Measurements from ENCODE around the gene DGKQ. TPM values are rescaled to one million over a fixed set of nuclear protein-coding genes. Genes with fewer than 3 reads are reported as not detected.

Gene DGKQ
- total and polyA plus RNA-seq, 3 experiments from 2014 or later = 17.2 to 26.2 (median 19.6) TPM

GRCh38 chr4:1017706-1018105, 44.3 kb upstream of the DGKQ start:
- Mint-ChIP-seq H3K27ac (no peak overlapping the region), H3K27me3 (no peaks in the 10 kb centered on the region), H3K4me1 (peaks cover 0 to 4% (median 0%) of the 10 kb centered on the region in 3 donors), H3K9me3 (no peaks in the 10 kb centered on the region), H3K4me3 (no peak overlapping the region), H3K36me3 (peaks cover 0 to 3% (median 0%) of the 10 kb centered on the region in 3 donors)
- H3K9me3 ChIP-seq (ENCODE audit: low read length) = no peaks in the 10 kb centered on the region
- peaks cover 2% of the 10 kb centered on the region for H3K4me1 ChIP-seq (ENCODE audit: insufficient read depth, low read length)
- H3K27ac ChIP-seq (ENCODE audit: low read depth, low read length) = no peak overlapping the region
- H3K27me3 ChIP-seq (ENCODE audit: insufficient read depth, low read length, poor library complexity, severe bottlenecking) = no peaks in the 10 kb centered on the region
- CTCF ChIA-PET = no interaction called here
- no peak for DNase-seq
- POLR2A ChIA-PET = no interaction called here
- H3K36me3 ChIP-seq (ENCODE audit: insufficient read depth, low read length) = no peaks in the 10 kb centered on the region
- H3K4me3 ChIP-seq (ENCODE audit: low read length) = no peak overlapping the region

- Mint-ChIP-seq H3K36me3 (peaks cover 0 to 3% (median 0%) of the 10 kb centered on the region in 3 donors), H3K4me3 (no peak overlapping the region)
These were observed 43.8 kb upstream of the DGKQ start for GRCh38 chr4:1017211-1017610.

GRCh38 chr4:1015746-1016145, 42.4 kb upstream of the DGKQ start:
- no peaks in the 10 kb centered on the region for H3K9me3 Mint-ChIP-seq
- no peaks in the 10 kb centered on the region for H3K9me3 ChIP-seq (ENCODE audit: low read length)
- H3K4me1 ChIP-seq (ENCODE audit: insufficient read depth, low read length) = peaks cover 4% of the 10 kb centered on the region
- peaks cover 0 to 4% (median 0%) of the 10 kb centered on the region in 3 donors for H3K36me3 Mint-ChIP-seq
- CTCF ChIA-PET = no interaction called here
- no peak for DNase-seq
- peak overlapping the region in 1 of 7 donors; percentile 48 for H3K4me3 Mint-ChIP-seq
- no peaks in the 10 kb centered on the region for H3K27me3 Mint-ChIP-seq
- peak overlapping the region in 1 of 8 donors; percentile 36 for H3K27ac Mint-ChIP-seq
- H3K27me3 ChIP-seq (ENCODE audit: insufficient read depth, low read length, poor library complexity, severe bottlenecking) = no peaks in the 10 kb centered on the region
- peaks cover under 1 to 4% (median 1%) of the 10 kb centered on the region in 3 donors for H3K4me1 Mint-ChIP-seq
- no peak overlapping the region for H3K4me3 ChIP-seq (ENCODE audit: low read length)
- H3K36me3 ChIP-seq (ENCODE audit: insufficient read depth, low read length) = no peaks in the 10 kb centered on the region
- no peak overlapping the region for H3K27ac ChIP-seq (ENCODE audit: low read depth, low read length)
- POLR2A ChIA-PET = no interaction called here

More at GRCh38 chr4:1017211-1017610, 43.8 kb upstream of the DGKQ start:
- Histone ChIP-seq H3K4me1 (ENCODE audit: insufficient read depth, low read length) (peaks cover 4% of the 10 kb centered on the region), H3K27me3 (ENCODE audit: insufficient read depth, low read length, poor library complexity, severe bottlenecking) (no peaks in the 10 kb centered on the region), H3K4me3 (ENCODE audit: low read length) (no peak overlapping the region), H3K9me3 (ENCODE audit: low read length) (no peaks in the 10 kb centered on the region), H3K36me3 (ENCODE audit: insufficient read depth, low read length) (no peaks in the 10 kb centered on the region), H3K27ac (ENCODE audit: low read depth, low read length) (no peak overlapping the region)
- peaks cover 0 to 4% (median 0%) of the 10 kb centered on the region in 3 donors for H3K4me1 Mint-ChIP-seq
- POLR2A ChIA-PET = no interaction called here
- H3K9me3 Mint-ChIP-seq = no peaks in the 10 kb centered on the region
- CTCF ChIA-PET = no interaction called here
- DNase-seq = no peak
- no peaks in the 10 kb centered on the region for H3K27me3 Mint-ChIP-seq
- no peak overlapping the region for H3K27ac Mint-ChIP-seq

- H3K4me3 Mint-ChIP-seq = no peak overlapping the region
- CTCF ChIA-PET = no interaction called here
- peak overlapping the region in 1 of 8 donors; percentile 36 for H3K27ac Mint-ChIP-seq
- POLR2A ChIA-PET = no interaction called here
- H3K27me3 ChIP-seq (ENCODE audit: insufficient read depth, low read length, poor library complexity, severe bottlenecking) = no peaks in the 10 kb centered on the region
- no peak overlapping the region for H3K4me3 ChIP-seq (ENCODE audit: low read length)
- H3K36me3 Mint-ChIP-seq = peaks cover 0 to 7% (median 0%) of the 10 kb centered on the region in 3 donors
- H3K27ac ChIP-seq (ENCODE audit: low read depth, low read length) = no peak overlapping the region
- DNase-seq = no peak
- peaks cover 6 to 10% (median 6%) of the 10 kb centered on the region in 3 donors for H3K4me1 Mint-ChIP-seq
- no peaks in the 10 kb centered on the region for H3K27me3 Mint-ChIP-seq
- no peaks in the 10 kb centered on the region for H3K36me3 ChIP-seq (ENCODE audit: insufficient read depth, low read length)
- no peaks in the 10 kb centered on the region for H3K9me3 Mint-ChIP-seq
- no peaks in the 10 kb centered on the region for H3K9me3 ChIP-seq (ENCODE audit: low read length)
- H3K4me1 ChIP-seq (ENCODE audit: insufficient read depth, low read length) = peaks cover 4% of the 10 kb centered on the region
These were observed 41.8 kb upstream of the DGKQ start for GRCh38 chr4:1015179-1015578.

GRCh38 chr4:1014291-1015167, 41.2 kb upstream of the DGKQ start:
- DNase-seq = no peak
- Histone ChIP-seq H3K27me3 (ENCODE audit: insufficient read depth, low read length, poor library complexity, severe bottlenecking) (no peaks in the 10 kb centered on the region), H3K36me3 (ENCODE audit: insufficient read depth, low read length) (no peaks in the 10 kb centered on the region), H3K9me3 (ENCODE audit: low read length) (no peaks in the 10 kb centered on the region), H3K4me3 (ENCODE audit: low read length) (no peak overlapping the region), H3K27ac (ENCODE audit: low read depth, low read length) (no peak overlapping the region), H3K4me1 (ENCODE audit: insufficient read depth, low read length) (peaks cover 4% of the 10 kb centered on the region)
- Mint-ChIP-seq H3K36me3 (peaks cover 0 to 7% (median 0%) of the 10 kb centered on the region in 3 donors), H3K27me3 (no peaks in the 10 kb centered on the region), H3K27ac (peak overlapping the region in 1 of 8 donors; percentile 48), H3K4me3 (peak overlapping the region in 3 of 7 donors; percentile 35 to 73 (median 53)), H3K9me3 (no peaks in the 10 kb centered on the region), H3K4me1 (peaks cover 6 to 10% (median 6%) of the 10 kb centered on the region in 3 donors)
- CTCF ChIA-PET = no interaction called here
- POLR2A ChIA-PET = no interaction called here

GRCh38 chr4:1013225-1014073, 40.1 kb upstream of the DGKQ start:
- Mint-ChIP-seq H3K4me3 (peak overlapping the region in 5 of 7 donors; percentile 41 to 73 (median 67)), H3K27ac (peak overlapping the region in 1 of 8 donors; percentile 48), H3K9me3 (no peaks in the 10 kb centered on the region), H3K4me1 (peaks cover 12 to 18% (median 13%) of the 10 kb centered on the region in 3 donors), H3K27me3 (peaks cover 7% of the 10 kb centered on the region in 2 donors), H3K36me3 (peaks cover 0 to 7% (median 0%) of the 10 kb centered on the region in 3 donors)
- H3K27me3 ChIP-seq (ENCODE audit: insufficient read depth, low read length, poor library complexity, severe bottlenecking) = peaks cover 6% of the 10 kb centered on the region
- no peak for DNase-seq
- H3K9me3 ChIP-seq (ENCODE audit: low read length) = no peaks in the 10 kb centered on the region
- H3K27ac ChIP-seq (ENCODE audit: low read depth, low read length) = no peak overlapping the region
- POLR2A ChIA-PET = no interaction called here
- CTCF ChIA-PET = no interaction called here
- no peaks in the 10 kb centered on the region for H3K36me3 ChIP-seq (ENCODE audit: insufficient read depth, low read length)
- H3K4me3 ChIP-seq (ENCODE audit: low read length) = no peak overlapping the region
- peaks cover 12% of the 10 kb centered on the region for H3K4me1 ChIP-seq (ENCODE audit: insufficient read depth, low read length)

- Mint-ChIP-seq H3K27ac (peak overlapping the region in 2 of 8 donors; percentile 74 to 94), H3K9me3 (peaks cover 0 to 1% (median 0%) of the 10 kb centered on the region in 5 donors), H3K27me3 (peaks cover 12 to 19% of the 10 kb centered on the region in 2 donors), H3K36me3 (peaks cover 0 to 7% (median 0%) of the 10 kb centered on the region in 3 donors), H3K4me3 (peak overlapping the region; percentile 41 to 92 (median 68)), H3K4me1 (peaks cover 12 to 19% (median 14%) of the 10 kb centered on the region in 3 donors)
- Histone ChIP-seq H3K27ac (ENCODE audit: low read depth, low read length) (no peak overlapping the region), H3K4me1 (ENCODE audit: insufficient read depth, low read length) (peaks cover 14% of the 10 kb centered on the region), H3K36me3 (ENCODE audit: insufficient read depth, low read length) (no peaks in the 10 kb centered on the region), H3K27me3 (ENCODE audit: insufficient read depth, low read length, poor library complexity, severe bottlenecking) (peaks cover 9% of the 10 kb centered on the region), H3K9me3 (ENCODE audit: low read length) (no peaks in the 10 kb centered on the region), H3K4me3 (ENCODE audit: low read length) (no peak overlapping the region)
- ChIA-PET CTCF (no interaction called here), POLR2A (no interaction called here)
- peak; percentile 27 to 68 (median 35) for DNase-seq
These were observed 38.8 kb upstream of the DGKQ start for GRCh38 chr4:1012034-1012739.
